ENCODE measurements around the gene CPSF6.
"Not testable (repeated sequence)": the region's sequence is repeated elsewhere in the genome, so short reads cannot be mapped to it uniquely, and the experiment has no call there.

Gene CPSF6

GRCh38 chr12:69262264-69262974, 23.1 kb downstream of the CPSF6 start:
- DNase-seq: no peak

GRCh38 chr12:69265205-69265604, 25.8 kb downstream of the CPSF6 start:
- DNase-seq: no peak

GRCh38 chr12:69265633-69266032, 26.3 kb downstream of the CPSF6 start:
- DNase-seq: not testable (repeated sequence)

- DNase-seq: no peak
Observed at GRCh38 chr12:69266036-69266635, 26.8 kb downstream of the CPSF6 start.

- no peak for DNase-seq
Observed at GRCh38 chr12:69269736-69270135, 30.4 kb downstream of the CPSF6 start.

GRCh38 chr12:69272511-69272910, 33.1 kb downstream of the CPSF6 start:
- no peak for DNase-seq

GRCh38 chr12:69274861-69275260, 35.5 kb downstream of the CPSF6 start:
- DNase-seq: no peak

- DNase-seq: no peak
Observed at GRCh38 chr12:69275471-69275891, 36.1 kb downstream of the CPSF6 start.

GRCh38 chr12:69278814-69279782, 39.7 kb downstream of the CPSF6 start:
- DNase-seq: no peak

GRCh38 chr12:69284131-69284530, 44.8 kb downstream of the CPSF6 start:
- DNase-seq: no peak

GRCh38 chr12:69287556-69287955, 48.2 kb downstream of the CPSF6 start:
- DNase-seq: no peak

GRCh38 chr12:69290545-69291277, 51.3 kb downstream of the CPSF6 start:
- DNase-seq: no peak

- DNase-seq: no peak
Observed at GRCh38 chr12:69291278-69291593, 51.9 kb downstream of the CPSF6 start.

GRCh38 chr12:69298133-69298532, 58.8 kb downstream of the CPSF6 start:
- no peak for DNase-seq

GRCh38 chr12:69298947-69299346, 59.6 kb downstream of the CPSF6 start:
- no peak for DNase-seq

GRCh38 chr12:69304284-69304683, 64.9 kb downstream of the CPSF6 start:
- DNase-seq: no peak

GRCh38 chr12:69309461-69309860, 70.1 kb downstream of the CPSF6 start:
- DNase-seq: no peak

- no peak for DNase-seq
Observed at GRCh38 chr12:69313209-69313608, 73.8 kb downstream of the CPSF6 start.

- DNase-seq: not testable (repeated sequence)
Observed at GRCh38 chr12:69316784-69317183, 77.4 kb downstream of the CPSF6 start.

GRCh38 chr12:69317233-69317632, 77.9 kb downstream of the CPSF6 start:
- DNase-seq: not testable (repeated sequence)

GRCh38 chr12:69318225-69318624, 78.9 kb downstream of the CPSF6 start:
- DNase-seq: no peak

- no peak for DNase-seq
Observed at GRCh38 chr12:69321351-69321750, 82.0 kb downstream of the CPSF6 start.
